Measurements from ENCODE around the gene RSKR.

RSKR gene

GRCh38 chr17:28644787-28645575, 31.0 kb upstream of the RSKR start, which contains the start of gene BLTP2:
Gene BLTP2, minus strand, starts transcription at chr17:28645158. Its CDS starts 102 bp downstream, at chr17:28645056.
- Histone ChIP-seq H3K27ac (peak within 1 kb of the TSS; percentile 88), H3K4me2 (ENCODE audit: low read length) (peak within 1 kb of the TSS; percentile 93), H3K4me3 (ENCODE audit: low read depth, low read length) (peak within 1 kb of the TSS; percentile 63), H3K9ac (peak within 1 kb of the TSS; percentile 64), H3K36me3 (ENCODE audit: control insufficient read depth, insufficient read depth, low read length) (no peaks in the 10 kb centered on the region), H3K9me3 (ENCODE audit: control insufficient read depth, low read length) (no peaks in the 10 kb centered on the region), H2AFZ (peak within 1 kb of the TSS; percentile 91), H3K79me2 (peaks cover 27% of the 10 kb centered on the region), H3K27me3 (ENCODE audit: control insufficient read depth, insufficient read depth, low read length) (no peaks in the 10 kb centered on the region), H3K4me1 (peaks cover 16% of the 10 kb centered on the region)
- no peak for TF ChIP-seq CTCF (IDR thresholded peaks at IDR 0.05)

GRCh38 chr17:28643983-28644786, 30.2 kb upstream of the RSKR start:
- Histone ChIP-seq H3K9me3 (ENCODE audit: control insufficient read depth, low read length) (no peaks in the 10 kb centered on the region), H3K4me2 (ENCODE audit: low read length) (peak overlapping the region; percentile 78), H3K79me2 (peaks cover 27% of the 10 kb centered on the region), H3K36me3 (ENCODE audit: control insufficient read depth, insufficient read depth, low read length) (no peaks in the 10 kb centered on the region), H3K27me3 (ENCODE audit: control insufficient read depth, insufficient read depth, low read length) (no peaks in the 10 kb centered on the region), H2AFZ (peak overlapping the region; percentile 91), H3K9ac (peak overlapping the region; percentile 64), H3K4me3 (ENCODE audit: low read depth, low read length) (peak overlapping the region; percentile 61), H3K27ac (peak overlapping the region; percentile 64), H3K4me1 (peaks cover 16% of the 10 kb centered on the region)
- peak; percentile 52 for TF ChIP-seq CTCF (IDR thresholded peaks at IDR 0.05)

GRCh38 chr17:28641579-28641978, 27.6 kb upstream of the RSKR start:
- peaks cover 22% of the 10 kb centered on the region for H3K79me2 ChIP-seq
- no peaks in the 10 kb centered on the region for H3K9me3 ChIP-seq (ENCODE audit: control insufficient read depth, low read length)
- no peak for TF ChIP-seq CTCF (IDR thresholded peaks at IDR 0.05)
- peaks cover 11% of the 10 kb centered on the region for H3K4me1 ChIP-seq
- no peak overlapping the region for H3K9ac ChIP-seq
- H2AFZ ChIP-seq, result no peak overlapping the region
- H3K27ac ChIP-seq, result no peak overlapping the region
- no peaks in the 10 kb centered on the region for H3K27me3 ChIP-seq (ENCODE audit: control insufficient read depth, insufficient read depth, low read length)
- no peak overlapping the region for H3K4me3 ChIP-seq (ENCODE audit: low read depth, low read length)
- no peaks in the 10 kb centered on the region for H3K36me3 ChIP-seq (ENCODE audit: control insufficient read depth, insufficient read depth, low read length)
- H3K4me2 ChIP-seq (ENCODE audit: low read length), result no peak overlapping the region

GRCh38 chr17:28635506-28635905, 21.5 kb upstream of the RSKR start:
- no peak overlapping the region for H3K4me2 ChIP-seq (ENCODE audit: low read length)
- no peak for TF ChIP-seq CTCF (IDR thresholded peaks at IDR 0.05)
- H3K4me1 ChIP-seq, result no peaks in the 10 kb centered on the region
- H3K36me3 ChIP-seq (ENCODE audit: control insufficient read depth, insufficient read depth, low read length), result no peaks in the 10 kb centered on the region
- no peak overlapping the region for H2AFZ ChIP-seq
- H3K27ac ChIP-seq, result no peak overlapping the region
- no peaks in the 10 kb centered on the region for H3K27me3 ChIP-seq (ENCODE audit: control insufficient read depth, insufficient read depth, low read length)
- H3K79me2 ChIP-seq, result peaks cover 11% of the 10 kb centered on the region
- no peaks in the 10 kb centered on the region for H3K9me3 ChIP-seq (ENCODE audit: control insufficient read depth, low read length)
- H3K4me3 ChIP-seq (ENCODE audit: low read depth, low read length), result no peak overlapping the region
- no peak overlapping the region for H3K9ac ChIP-seq

Data from parathyroid adenoma (tissue), 2 donors.